Immature natural killer cell (primary cell): Measurements from ENCODE around the gene PACRG. TPM values are rescaled to one million over a fixed set of nuclear protein-coding genes. Genes with fewer than 3 reads are reported as not detected.

Experiments
- DNase-seq, 3 donors: peaks; one replicate each; pipeline ENCODE4 v3.0.0; 2022; ENCODE audit warnings: mixed read lengths in 1 of 3
- H3K27ac Mint-ChIP-seq, 6 donors: one replicate each; pipeline ENCODE4 v1.8.0; 2020; ENCODE audit warnings: mixed read lengths in 6 of 6, mild to moderate bottlenecking in 5 of 6, inconsistent platforms in 4 of 6, moderate library complexity in 3 of 6
- H3K27me3 Mint-ChIP-seq, 3 donors: one replicate each; pipeline ENCODE4 v1.8.0; 2020 to 2021; ENCODE audit warnings: low read depth in 3 of 3, mild to moderate bottlenecking in 3 of 3, mixed read lengths in 3 of 3, moderate library complexity in 3 of 3, inconsistent platforms in 1 of 3
- H3K36me3 Mint-ChIP-seq, 3 donors: one replicate each; pipeline ENCODE4 v1.8.0; 2020; ENCODE audit warnings: mixed read lengths in 3 of 3, inconsistent platforms in 2 of 3, mild to moderate bottlenecking in 2 of 3
- H3K4me1 Mint-ChIP-seq, 2 donors: one replicate each; pipeline ENCODE4 v1.8.0; 2020; ENCODE audit warnings: inconsistent platforms in 2 of 2, mild to moderate bottlenecking in 2 of 2, mixed read lengths in 2 of 2, moderate library complexity in 1 of 2
- H3K4me3 Mint-ChIP-seq, 5 donors: one replicate each; pipeline ENCODE4 v1.8.0; 2020; ENCODE audit warnings: mild to moderate bottlenecking in 5 of 5, mixed read lengths in 5 of 5, inconsistent platforms in 3 of 5, moderate library complexity in 3 of 5
- H3K9me3 Mint-ChIP-seq, 6 donors: one replicate each; pipeline ENCODE4 v1.8.0; 2020; ENCODE audit warnings: mild to moderate bottlenecking in 6 of 6, mixed read lengths in 6 of 6, inconsistent platforms in 4 of 6, moderate library complexity in 3 of 6
- polyA plus RNA-seq, 3 donors: library from polyadenylated mRNA; unstranded; fragments of 300-500 nt; fragmentation: Illumina TruSeq; gene quantifications; one replicate each; pipeline ENCODE4 v1.2.3, GENCODE V29; 2021

Gene PACRG
- polyA plus RNA-seq, 3 donors from 2014 or later = not detected

GRCh38 chr6:163087981-163088380 lies 360.2 kb downstream of the PACRG start:
- DNase-seq = no peak
- Mint-ChIP-seq H3K4me3 (no peak overlapping the region), H3K27ac (no peak overlapping the region), H3K4me1 (no peaks in the 10 kb centered on the region), H3K36me3 (peaks cover 0 to 4% (median 0%) of the 10 kb centered on the region in 3 donors), H3K9me3 (peaks cover 0 to 9% (median 2%) of the 10 kb centered on the region in 6 donors), H3K27me3 (peaks cover 0 to 4% (median 3%) of the 10 kb centered on the region in 3 donors)

- Mint-ChIP-seq H3K27ac (no peak overlapping the region), H3K4me3 (no peak overlapping the region), H3K4me1 (no peaks in the 10 kb centered on the region), H3K27me3 (no peaks in the 10 kb centered on the region), H3K9me3 (peaks cover 0 to 5% (median 0%) of the 10 kb centered on the region in 6 donors), H3K36me3 (no peaks in the 10 kb centered on the region)
- DNase-seq = no peak
Measured at GRCh38 chr6:163092876-163093275, 365.1 kb downstream of the PACRG start.

GRCh38 chr6:163094881-163095280 lies 367.1 kb downstream of the PACRG start:
- Mint-ChIP-seq H3K4me3 (no peak overlapping the region), H3K27ac (no peak overlapping the region), H3K36me3 (no peaks in the 10 kb centered on the region), H3K4me1 (no peaks in the 10 kb centered on the region), H3K27me3 (peaks cover 0 to 1% (median 0%) of the 10 kb centered on the region in 3 donors), H3K9me3 (no peaks in the 10 kb centered on the region)
- no peak for DNase-seq

GRCh38 chr6:163095401-163095800 lies 367.6 kb downstream of the PACRG start:
- DNase-seq = no peak
- Mint-ChIP-seq H3K9me3 (no peaks in the 10 kb centered on the region), H3K4me3 (no peak overlapping the region), H3K36me3 (no peaks in the 10 kb centered on the region), H3K27me3 (peaks cover 0 to 1% (median 0%) of the 10 kb centered on the region in 3 donors), H3K4me1 (no peaks in the 10 kb centered on the region), H3K27ac (no peak overlapping the region)

GRCh38 chr6:163098827-163099479 lies 371.2 kb downstream of the PACRG start:
- Mint-ChIP-seq H3K4me1 (no peaks in the 10 kb centered on the region), H3K36me3 (no peaks in the 10 kb centered on the region), H3K9me3 (peaks cover 0 to 4% (median 0%) of the 10 kb centered on the region in 6 donors), H3K27ac (no peak overlapping the region), H3K4me3 (no peak overlapping the region), H3K27me3 (peaks cover 0 to 2% (median 1%) of the 10 kb centered on the region in 3 donors)
- DNase-seq = no peak

- Mint-ChIP-seq H3K4me3 (no peak overlapping the region), H3K36me3 (no peaks in the 10 kb centered on the region), H3K27me3 (peaks cover 0 to 2% (median 1%) of the 10 kb centered on the region in 3 donors), H3K4me1 (no peaks in the 10 kb centered on the region), H3K27ac (no peak overlapping the region), H3K9me3 (peaks cover 0 to 4% (median 0%) of the 10 kb centered on the region in 6 donors)
- DNase-seq = no peak
Measured at GRCh38 chr6:163099621-163100171, 371.9 kb downstream of the PACRG start.

- Mint-ChIP-seq H3K36me3 (no peaks in the 10 kb centered on the region), H3K4me1 (no peaks in the 10 kb centered on the region), H3K9me3 (peaks cover 0 to 4% (median 0%) of the 10 kb centered on the region in 6 donors)
Measured at GRCh38 chr6:163100259-163100658, 372.5 kb downstream of the PACRG start.

GRCh38 chr6:163113358-163113962 lies 385.7 kb downstream of the PACRG start:
- H3K9me3 Mint-ChIP-seq = peaks cover 9 to 22% (median 12%) of the 10 kb centered on the region in 6 donors
- H3K36me3 Mint-ChIP-seq = peaks cover 0 to 6% (median 4%) of the 10 kb centered on the region in 3 donors
- H3K4me3 Mint-ChIP-seq = no peak overlapping the region
- no peaks in the 10 kb centered on the region for H3K4me1 Mint-ChIP-seq
- no peak overlapping the region for H3K27ac Mint-ChIP-seq
- H3K27me3 Mint-ChIP-seq = peaks cover 1 to 4% (median 2%) of the 10 kb centered on the region in 3 donors
- no peak for DNase-seq

More at GRCh38 chr6:163100259-163100658, 372.5 kb downstream of the PACRG start:
- H3K27ac Mint-ChIP-seq = no peak overlapping the region
- DNase-seq = no peak
- H3K4me3 Mint-ChIP-seq = no peak overlapping the region
- peaks cover 0 to 2% (median 1%) of the 10 kb centered on the region in 3 donors for H3K27me3 Mint-ChIP-seq

GRCh38 chr6:163118941-163119340 lies 391.2 kb downstream of the PACRG start:
- peaks cover 0 to 3% (median 0%) of the 10 kb centered on the region in 3 donors for H3K27me3 Mint-ChIP-seq
- H3K4me1 Mint-ChIP-seq = no peaks in the 10 kb centered on the region
- H3K9me3 Mint-ChIP-seq = peaks cover 0 to 4% (median 0%) of the 10 kb centered on the region in 6 donors
- no peaks in the 10 kb centered on the region for H3K36me3 Mint-ChIP-seq
- no peak overlapping the region for H3K27ac Mint-ChIP-seq
- DNase-seq = no peak
- no peak overlapping the region for H3K4me3 Mint-ChIP-seq

GRCh38 chr6:163120223-163120622 lies 392.4 kb downstream of the PACRG start:
- no peak overlapping the region for H3K4me3 Mint-ChIP-seq
- no peaks in the 10 kb centered on the region for H3K9me3 Mint-ChIP-seq
- peaks cover 0 to 3% (median 0%) of the 10 kb centered on the region in 3 donors for H3K27me3 Mint-ChIP-seq
- H3K27ac Mint-ChIP-seq = no peak overlapping the region
- H3K4me1 Mint-ChIP-seq = no peaks in the 10 kb centered on the region
- H3K36me3 Mint-ChIP-seq = no peaks in the 10 kb centered on the region
- DNase-seq = no peak

- Mint-ChIP-seq H3K27me3 (peaks cover 0 to 3% (median 0%) of the 10 kb centered on the region in 3 donors), H3K4me1 (no peaks in the 10 kb centered on the region), H3K36me3 (no peaks in the 10 kb centered on the region), H3K9me3 (no peaks in the 10 kb centered on the region), H3K27ac (no peak overlapping the region), H3K4me3 (no peak overlapping the region)
- DNase-seq = no peak
Measured at GRCh38 chr6:163121270-163121669, 393.5 kb downstream of the PACRG start.

GRCh38 chr6:163122365-163122764 lies 394.6 kb downstream of the PACRG start:
- Mint-ChIP-seq H3K27ac (peak overlapping the region in 1 of 6 donors; percentile 41), H3K4me3 (peak overlapping the region in 4 of 5 donors; percentile 8 to 39 (median 26)), H3K36me3 (no peaks in the 10 kb centered on the region), H3K9me3 (no peaks in the 10 kb centered on the region), H3K27me3 (peaks cover 0 to 3% (median 0%) of the 10 kb centered on the region in 3 donors), H3K4me1 (no peaks in the 10 kb centered on the region)
- DNase-seq = peak in 1 of 3 donors; percentile 4

- Mint-ChIP-seq H3K36me3 (no peaks in the 10 kb centered on the region), H3K4me3 (no peak overlapping the region), H3K27ac (no peak overlapping the region), H3K4me1 (no peaks in the 10 kb centered on the region), H3K9me3 (no peaks in the 10 kb centered on the region), H3K27me3 (peaks cover 0 to 3% (median 0%) of the 10 kb centered on the region in 3 donors)
- no peak for DNase-seq
Measured at GRCh38 chr6:163123098-163123497, 395.3 kb downstream of the PACRG start.

GRCh38 chr6:163126741-163127140 lies 399.0 kb downstream of the PACRG start:
- no peak for DNase-seq
- no peaks in the 10 kb centered on the region for H3K9me3 Mint-ChIP-seq
- no peak overlapping the region for H3K4me3 Mint-ChIP-seq
- peaks cover 0 to 6% (median 2%) of the 10 kb centered on the region in 3 donors for H3K27me3 Mint-ChIP-seq
- no peaks in the 10 kb centered on the region for H3K4me1 Mint-ChIP-seq
- H3K36me3 Mint-ChIP-seq = no peaks in the 10 kb centered on the region
- no peak overlapping the region for H3K27ac Mint-ChIP-seq
